RWPE2 (cell line): ENCODE data around the gene NVL.

Source experiments
- ATAC-seq: fragments of 200-7000 bp; cut with Tn5 transposase; 3 replicates; pipeline ENCODE4 v1.9.1; 2021; ENCODE audit warnings: low read depth
- DNase-seq: peaks from one replicate; pipeline ENCODE4 v3.0.0-alpha.2; 2020; ENCODE audit warnings: low spot score
- H3K27ac ChIP-seq: fragments of 450-650 bp; 2 replicates; pipeline ENCODE4 v1.5.1; 2017; ENCODE audit warnings: mild to moderate bottlenecking; ENCODE audit not compliant: poor library complexity, severe bottlenecking
- H3K27me3 ChIP-seq: fragments of 250-450 bp; sonication (Bioruptor Pico); 2 replicates; pipeline ENCODE4 v1.5.1; 2021; ENCODE audit warnings: mild to moderate bottlenecking, moderate library complexity; ENCODE audit not compliant: insufficient read depth, poor library complexity, severe bottlenecking
- H3K36me3 ChIP-seq: fragments of 250-450 bp; sonication (Bioruptor Pico); 2 replicates; pipeline ENCODE4 v1.5.1; 2020; ENCODE audit warnings: low read depth, mild to moderate bottlenecking, moderate library complexity
- H3K4me1 ChIP-seq: fragments of 250-450 bp; sonication (Bioruptor Pico); 2 replicates; pipeline ENCODE4 v1.5.1; 2021; ENCODE audit warnings: mild to moderate bottlenecking, moderate library complexity; ENCODE audit not compliant: insufficient read depth, poor library complexity, severe bottlenecking
- H3K4me3 ChIP-seq: fragments of 250-450 bp; sonication (Bioruptor Pico); 2 replicates; pipeline ENCODE4 v1.5.1; 2021; ENCODE audit warnings: mild to moderate bottlenecking, moderate library complexity; ENCODE audit not compliant: severe bottlenecking
- H3K9me3 ChIP-seq: fragments of 250-450 bp; sonication (Bioruptor Pico); 2 replicates; pipeline ENCODE4 v1.5.1; 2021; ENCODE audit warnings: mild to moderate bottlenecking, moderate library complexity; ENCODE audit not compliant: severe bottlenecking
- TF ChIP-seq, protein P1 (sequence below): fragments of 450-650 bp; IDR thresholded peaks from one replicate; pipeline ENCODE4 v1.5.1; 2017; ENCODE audit warnings: mild to moderate bottlenecking, moderate library complexity; ENCODE audit not compliant: poor library complexity, severe bottlenecking

The NVL gene

DNA sequence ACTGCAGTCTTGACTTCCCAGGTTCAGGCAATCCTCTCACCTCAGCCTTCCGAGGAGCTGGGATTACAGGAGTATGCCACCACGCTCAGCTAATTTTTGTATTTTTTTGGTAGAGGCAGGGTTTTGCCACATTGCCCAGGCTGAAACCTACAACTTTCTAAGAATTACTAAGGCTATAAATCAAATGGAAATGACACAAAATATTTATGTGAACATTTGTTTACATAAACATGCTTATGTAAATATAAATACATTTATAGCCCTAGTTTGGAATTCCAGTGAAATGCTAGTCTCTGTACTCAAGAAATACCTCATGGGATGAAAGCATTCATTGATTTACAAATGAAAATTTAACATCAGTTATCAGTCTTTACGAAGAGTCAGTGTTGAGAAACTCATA, 47.8 kb downstream of the NVL start:
- Histone ChIP-seq H3K36me3 (peaks cover 3% of the 10 kb centered on the region; the same call in 1 of the 2 replicates), H3K4me1 (no peaks in the 10 kb centered on the region)
- ATAC-seq, result no peak

DNA sequence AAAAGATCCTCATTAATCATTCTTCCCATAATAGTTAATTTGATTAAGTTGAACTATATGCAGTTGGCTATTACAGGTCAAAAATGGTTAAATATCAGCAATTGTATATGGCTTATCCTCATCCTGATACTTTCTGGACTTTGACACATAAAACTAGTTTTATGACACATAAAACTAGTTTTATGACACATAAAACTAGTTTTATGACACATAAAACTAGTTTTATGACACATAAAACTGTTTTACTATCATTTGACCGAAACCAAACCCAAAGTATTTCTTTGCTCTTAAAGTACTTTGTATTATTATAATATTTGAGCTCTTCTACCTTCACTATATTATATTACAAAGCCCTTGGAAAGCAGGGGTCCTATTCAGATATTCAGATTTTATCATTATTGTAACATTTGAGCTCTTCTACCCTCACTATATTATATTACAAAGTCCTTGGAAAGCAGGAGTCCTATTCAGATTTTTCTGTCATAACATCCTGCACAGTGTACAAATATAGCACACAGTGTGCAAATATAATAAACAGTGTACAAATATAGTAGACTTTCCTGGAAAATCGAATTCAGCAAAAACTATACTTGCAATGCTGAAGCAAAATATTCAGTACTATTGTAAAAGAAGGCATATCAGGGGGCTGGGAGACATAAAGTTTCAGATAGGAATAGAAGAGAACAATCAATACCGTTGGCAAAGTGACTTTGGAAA, 53.0 kb downstream of the NVL start:
- ATAC-seq, result no peak
- no peaks in the 10 kb centered on the region for H3K9me3 ChIP-seq
- H3K4me1 ChIP-seq, result no peaks in the 10 kb centered on the region
- no peaks in the 10 kb centered on the region for H3K27me3 ChIP-seq
- no peak overlapping the region for H3K4me3 ChIP-seq
- H3K27ac ChIP-seq, result no peak overlapping the region
- DNase-seq, result no peak
- H3K36me3 ChIP-seq, result no peaks in the 10 kb centered on the region
- TF ChIP-seq, protein P1, sequence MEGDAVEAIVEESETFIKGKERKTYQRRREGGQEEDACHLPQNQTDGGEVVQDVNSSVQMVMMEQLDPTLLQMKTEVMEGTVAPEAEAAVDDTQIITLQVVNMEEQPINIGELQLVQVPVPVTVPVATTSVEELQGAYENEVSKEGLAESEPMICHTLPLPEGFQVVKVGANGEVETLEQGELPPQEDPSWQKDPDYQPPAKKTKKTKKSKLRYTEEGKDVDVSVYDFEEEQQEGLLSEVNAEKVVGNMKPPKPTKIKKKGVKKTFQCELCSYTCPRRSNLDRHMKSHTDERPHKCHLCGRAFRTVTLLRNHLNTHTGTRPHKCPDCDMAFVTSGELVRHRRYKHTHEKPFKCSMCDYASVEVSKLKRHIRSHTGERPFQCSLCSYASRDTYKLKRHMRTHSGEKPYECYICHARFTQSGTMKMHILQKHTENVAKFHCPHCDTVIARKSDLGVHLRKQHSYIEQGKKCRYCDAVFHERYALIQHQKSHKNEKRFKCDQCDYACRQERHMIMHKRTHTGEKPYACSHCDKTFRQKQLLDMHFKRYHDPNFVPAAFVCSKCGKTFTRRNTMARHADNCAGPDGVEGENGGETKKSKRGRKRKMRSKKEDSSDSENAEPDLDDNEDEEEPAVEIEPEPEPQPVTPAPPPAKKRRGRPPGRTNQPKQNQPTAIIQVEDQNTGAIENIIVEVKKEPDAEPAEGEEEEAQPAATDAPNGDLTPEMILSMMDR, result no peak

More for the DNA sequence above, 47.8 kb downstream of the NVL start:
- Histone ChIP-seq H3K27me3 (no peaks in the 10 kb centered on the region), H3K4me3 (no peak overlapping the region), H3K9me3 (no peaks in the 10 kb centered on the region), H3K27ac (no peak overlapping the region)
- TF ChIP-seq, protein P1, result no peak
- DNase-seq, result no peak

- Histone ChIP-seq H3K9me3 (no peaks in the 10 kb centered on the region), H3K27me3 (no peaks in the 10 kb centered on the region), H3K27ac (no peak overlapping the region), H3K36me3 (no peaks in the 10 kb centered on the region), H3K4me3 (no peak overlapping the region), H3K4me1 (no peaks in the 10 kb centered on the region)
- TF ChIP-seq, protein P1, result no peak
- DNase-seq (no peak), ATAC-seq (no peak)
These were observed 54.9 kb downstream of the NVL start for GRCh38 chr1:224274970-224275626.

- H3K4me3 ChIP-seq, result no peak overlapping the region
- no peak for DNase-seq
- H3K4me1 ChIP-seq, result no peaks in the 10 kb centered on the region
- H3K9me3 ChIP-seq, result no peaks in the 10 kb centered on the region
- H3K36me3 ChIP-seq, result no peaks in the 10 kb centered on the region
- TF ChIP-seq, protein P1, result no peak
- ATAC-seq, result no peak
- no peak overlapping the region for H3K27ac ChIP-seq
- no peaks in the 10 kb centered on the region for H3K27me3 ChIP-seq
These were observed 56.3 kb downstream of the NVL start for GRCh38 chr1:224273641-224274040.

DNA sequence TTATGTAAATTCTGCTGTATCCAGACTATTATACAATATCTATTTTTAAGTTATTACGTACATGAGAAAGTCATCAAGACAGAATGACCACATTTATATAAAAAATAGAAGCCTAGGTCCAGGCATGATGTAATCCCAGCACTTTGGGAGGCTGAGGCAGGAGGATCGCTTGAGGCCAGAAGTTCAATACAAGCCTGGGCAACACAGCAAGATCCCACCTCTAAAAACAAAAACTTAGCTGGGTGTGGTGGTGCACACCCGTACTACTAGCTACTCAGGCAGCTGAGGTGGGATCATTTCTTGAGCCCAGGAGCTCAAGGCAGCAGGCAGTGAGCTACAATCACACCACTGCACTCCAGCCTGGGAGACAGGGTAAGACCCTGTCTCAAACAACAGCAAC, 58.9 kb downstream of the NVL start:
- TF ChIP-seq, protein P1, result no peak
- Histone ChIP-seq H3K9me3 (no peaks in the 10 kb centered on the region), H3K4me1 (no peaks in the 10 kb centered on the region), H3K36me3 (no peaks in the 10 kb centered on the region), H3K4me3 (no peak overlapping the region), H3K27ac (no peak overlapping the region), H3K27me3 (no peaks in the 10 kb centered on the region)
- DNase-seq, result no peak
- ATAC-seq, result no peak
